ENCODE results near the gene TRANK1.
"Not testable (repeated sequence)": the region's sequence is repeated elsewhere in the genome, so short reads cannot be mapped to it uniquely, and the experiment has no call there.

DNA sequence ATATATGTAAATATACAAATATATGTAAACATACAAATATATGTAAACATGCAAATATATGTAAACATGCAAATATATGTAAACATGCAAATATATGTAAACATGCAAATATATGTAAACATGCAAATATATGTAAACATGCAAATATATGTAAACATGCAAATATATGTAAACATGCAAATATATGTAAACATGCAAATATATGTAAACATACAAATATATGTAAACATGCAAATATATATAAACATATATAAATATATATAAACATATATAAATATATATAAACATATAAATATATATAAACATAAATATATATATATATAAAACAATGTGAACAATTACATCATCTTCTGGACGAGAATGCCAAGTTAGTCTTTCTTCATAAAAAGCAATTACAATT is 65.0 kb downstream of the TRANK1 start:
- TF ChIP-seq, protein P1, sequence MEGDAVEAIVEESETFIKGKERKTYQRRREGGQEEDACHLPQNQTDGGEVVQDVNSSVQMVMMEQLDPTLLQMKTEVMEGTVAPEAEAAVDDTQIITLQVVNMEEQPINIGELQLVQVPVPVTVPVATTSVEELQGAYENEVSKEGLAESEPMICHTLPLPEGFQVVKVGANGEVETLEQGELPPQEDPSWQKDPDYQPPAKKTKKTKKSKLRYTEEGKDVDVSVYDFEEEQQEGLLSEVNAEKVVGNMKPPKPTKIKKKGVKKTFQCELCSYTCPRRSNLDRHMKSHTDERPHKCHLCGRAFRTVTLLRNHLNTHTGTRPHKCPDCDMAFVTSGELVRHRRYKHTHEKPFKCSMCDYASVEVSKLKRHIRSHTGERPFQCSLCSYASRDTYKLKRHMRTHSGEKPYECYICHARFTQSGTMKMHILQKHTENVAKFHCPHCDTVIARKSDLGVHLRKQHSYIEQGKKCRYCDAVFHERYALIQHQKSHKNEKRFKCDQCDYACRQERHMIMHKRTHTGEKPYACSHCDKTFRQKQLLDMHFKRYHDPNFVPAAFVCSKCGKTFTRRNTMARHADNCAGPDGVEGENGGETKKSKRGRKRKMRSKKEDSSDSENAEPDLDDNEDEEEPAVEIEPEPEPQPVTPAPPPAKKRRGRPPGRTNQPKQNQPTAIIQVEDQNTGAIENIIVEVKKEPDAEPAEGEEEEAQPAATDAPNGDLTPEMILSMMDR (IDR thresholded peaks at IDR 0.05; ENCODE audit: insufficient read depth, low read length), result not testable (repeated sequence)
- TF ChIP-seq, protein P2, sequence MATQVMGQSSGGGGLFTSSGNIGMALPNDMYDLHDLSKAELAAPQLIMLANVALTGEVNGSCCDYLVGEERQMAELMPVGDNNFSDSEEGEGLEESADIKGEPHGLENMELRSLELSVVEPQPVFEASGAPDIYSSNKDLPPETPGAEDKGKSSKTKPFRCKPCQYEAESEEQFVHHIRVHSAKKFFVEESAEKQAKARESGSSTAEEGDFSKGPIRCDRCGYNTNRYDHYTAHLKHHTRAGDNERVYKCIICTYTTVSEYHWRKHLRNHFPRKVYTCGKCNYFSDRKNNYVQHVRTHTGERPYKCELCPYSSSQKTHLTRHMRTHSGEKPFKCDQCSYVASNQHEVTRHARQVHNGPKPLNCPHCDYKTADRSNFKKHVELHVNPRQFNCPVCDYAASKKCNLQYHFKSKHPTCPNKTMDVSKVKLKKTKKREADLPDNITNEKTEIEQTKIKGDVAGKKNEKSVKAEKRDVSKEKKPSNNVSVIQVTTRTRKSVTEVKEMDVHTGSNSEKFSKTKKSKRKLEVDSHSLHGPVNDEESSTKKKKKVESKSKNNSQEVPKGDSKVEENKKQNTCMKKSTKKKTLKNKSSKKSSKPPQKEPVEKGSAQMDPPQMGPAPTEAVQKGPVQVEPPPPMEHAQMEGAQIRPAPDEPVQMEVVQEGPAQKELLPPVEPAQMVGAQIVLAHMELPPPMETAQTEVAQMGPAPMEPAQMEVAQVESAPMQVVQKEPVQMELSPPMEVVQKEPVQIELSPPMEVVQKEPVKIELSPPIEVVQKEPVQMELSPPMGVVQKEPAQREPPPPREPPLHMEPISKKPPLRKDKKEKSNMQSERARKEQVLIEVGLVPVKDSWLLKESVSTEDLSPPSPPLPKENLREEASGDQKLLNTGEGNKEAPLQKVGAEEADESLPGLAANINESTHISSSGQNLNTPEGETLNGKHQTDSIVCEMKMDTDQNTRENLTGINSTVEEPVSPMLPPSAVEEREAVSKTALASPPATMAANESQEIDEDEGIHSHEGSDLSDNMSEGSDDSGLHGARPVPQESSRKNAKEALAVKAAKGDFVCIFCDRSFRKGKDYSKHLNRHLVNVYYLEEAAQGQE (IDR thresholded peaks at IDR 0.05; ENCODE audit: insufficient replicate concordance, low read depth), result not testable (repeated sequence)
- TF ChIP-seq POLR2AphosphoS5, GABPA (IDR thresholded peaks at IDR 0.05; ENCODE audit: low read depth): not testable (repeated sequence)
